IMR-90 (cell line): ENCODE results near the gene CSNK2A1.

Experiments used
- CTCF ChIP-seq: conservative IDR thresholded peaks from 2 replicates; pipeline ENCODE4 v1.5.1; 2012; ENCODE audit warnings: mild to moderate bottlenecking, low read depth, low read length, improper control_type of control experiment
- MAFK ChIP-seq: IDR thresholded peaks from 2 replicates; pipeline ENCODE4 v1.6.1; 2012; ENCODE audit warnings: low read depth, low read length, improper control_type of control experiment
- MAZ ChIP-seq: IDR thresholded peaks from 2 replicates; pipeline ENCODE4 v1.6.1; 2012; ENCODE audit warnings: low read depth, mild to moderate bottlenecking, low read length, improper control_type of control experiment, moderate library complexity, borderline replicate concordance
- POLR2A ChIP-seq: IDR thresholded peaks from 2 replicates; pipeline ENCODE4 v1.6.1; 2012; ENCODE audit warnings: mild to moderate bottlenecking, low read depth, low read length
- RFX5 ChIP-seq: IDR thresholded peaks from 2 replicates; pipeline ENCODE4 v1.8.0; 2012; ENCODE audit warnings: low read depth, mild to moderate bottlenecking, low read length, moderate library complexity

GRCh38 chr20:427401-427800 lies 116.2 kb downstream of the CSNK2A1 start:
- TF ChIP-seq CTCF (no peak), POLR2A (no peak), MAZ (no peak), RFX5 (no peak), MAFK (no peak)
